Type B pancreatic cell (in vitro differentiated cells): ENCODE results near the gene H1-8. TPM values are rescaled to one million over a fixed set of nuclear protein-coding genes. Genes with fewer than 3 reads are reported as not detected.

Experiments
- DNase-seq: peaks from one replicate; pipeline ENCODE4 v3.0.0; 2021; ENCODE audit warnings: mixed read lengths; ENCODE audit not compliant: unreplicated experiment; ENCODE audit errors: extremely low spot score
- H3K27ac Mint-ChIP-seq: 2 replicates; pipeline ENCODE4 v1.8.0; 2021; ENCODE audit warnings: mild to moderate bottlenecking, mixed read lengths
- H3K27me3 Mint-ChIP-seq: 2 replicates; pipeline ENCODE4 v1.8.0; 2021; ENCODE audit warnings: mixed read lengths
- H3K36me3 Mint-ChIP-seq: 2 replicates; pipeline ENCODE4 v1.8.0; 2021; ENCODE audit warnings: mixed read lengths
- H3K4me1 Mint-ChIP-seq: one replicate; pipeline ENCODE4 v1.8.0; 2021; ENCODE audit warnings: mixed read lengths; ENCODE audit not compliant: unreplicated experiment
- H3K4me3 Mint-ChIP-seq: 2 replicates; pipeline ENCODE4 v1.8.0; 2021; ENCODE audit warnings: mild to moderate bottlenecking, mixed read lengths
- H3K9me3 Mint-ChIP-seq: 2 replicates; pipeline ENCODE4 v1.8.0; 2021; ENCODE audit warnings: mixed read lengths
- total RNA-seq: library from RNA; stranded (reverse); gene quantifications from 2 replicates; pipeline ENCODE4 v1.2.1, GENCODE V29; 2021; ENCODE audit warnings: low replicate concordance
- TF ChIP-seq, protein P1 (sequence below): fragments of 200-600 bp; sonication (generic); conservative IDR thresholded peaks from 2 replicates; pipeline ENCODE4 v1.5.0; 2021; ENCODE audit warnings: antibody characterized with exemption, mild to moderate bottlenecking

The H1-8 gene
- total RNA-seq, 1 donor from 2014 or later, result not detected

DNA sequence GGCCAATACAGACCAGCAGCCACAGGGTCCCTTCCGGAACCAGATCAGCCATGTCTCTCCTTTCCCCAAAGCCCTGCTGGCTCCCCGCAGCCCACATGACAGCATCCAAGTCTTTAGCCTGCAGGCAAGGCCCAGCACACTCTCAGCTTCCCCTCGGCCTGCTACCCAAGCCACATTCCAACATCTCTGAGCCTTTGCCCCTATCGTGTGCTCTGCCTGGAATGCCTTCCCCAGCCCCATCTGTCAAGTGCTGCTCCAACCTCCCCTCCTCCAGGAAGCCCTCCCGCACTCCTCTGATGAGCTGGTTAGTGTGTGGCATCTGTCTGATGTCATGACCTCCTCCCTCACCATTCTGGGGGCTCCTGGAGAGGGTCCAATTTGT, 55.0 kb downstream of the H1-8 start:
- Mint-ChIP-seq H3K27me3 (no peaks in the 10 kb centered on the region), H3K4me3 (peak overlapping the region; percentile 54), H3K27ac (peak overlapping the region; percentile 77), H3K4me1 (peaks cover 51% of the 10 kb centered on the region), H3K9me3 (no peaks in the 10 kb centered on the region), H3K36me3 (no peaks in the 10 kb centered on the region)
- DNase-seq, result no peak
- TF ChIP-seq, protein P1, sequence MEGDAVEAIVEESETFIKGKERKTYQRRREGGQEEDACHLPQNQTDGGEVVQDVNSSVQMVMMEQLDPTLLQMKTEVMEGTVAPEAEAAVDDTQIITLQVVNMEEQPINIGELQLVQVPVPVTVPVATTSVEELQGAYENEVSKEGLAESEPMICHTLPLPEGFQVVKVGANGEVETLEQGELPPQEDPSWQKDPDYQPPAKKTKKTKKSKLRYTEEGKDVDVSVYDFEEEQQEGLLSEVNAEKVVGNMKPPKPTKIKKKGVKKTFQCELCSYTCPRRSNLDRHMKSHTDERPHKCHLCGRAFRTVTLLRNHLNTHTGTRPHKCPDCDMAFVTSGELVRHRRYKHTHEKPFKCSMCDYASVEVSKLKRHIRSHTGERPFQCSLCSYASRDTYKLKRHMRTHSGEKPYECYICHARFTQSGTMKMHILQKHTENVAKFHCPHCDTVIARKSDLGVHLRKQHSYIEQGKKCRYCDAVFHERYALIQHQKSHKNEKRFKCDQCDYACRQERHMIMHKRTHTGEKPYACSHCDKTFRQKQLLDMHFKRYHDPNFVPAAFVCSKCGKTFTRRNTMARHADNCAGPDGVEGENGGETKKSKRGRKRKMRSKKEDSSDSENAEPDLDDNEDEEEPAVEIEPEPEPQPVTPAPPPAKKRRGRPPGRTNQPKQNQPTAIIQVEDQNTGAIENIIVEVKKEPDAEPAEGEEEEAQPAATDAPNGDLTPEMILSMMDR, result no peak

DNA sequence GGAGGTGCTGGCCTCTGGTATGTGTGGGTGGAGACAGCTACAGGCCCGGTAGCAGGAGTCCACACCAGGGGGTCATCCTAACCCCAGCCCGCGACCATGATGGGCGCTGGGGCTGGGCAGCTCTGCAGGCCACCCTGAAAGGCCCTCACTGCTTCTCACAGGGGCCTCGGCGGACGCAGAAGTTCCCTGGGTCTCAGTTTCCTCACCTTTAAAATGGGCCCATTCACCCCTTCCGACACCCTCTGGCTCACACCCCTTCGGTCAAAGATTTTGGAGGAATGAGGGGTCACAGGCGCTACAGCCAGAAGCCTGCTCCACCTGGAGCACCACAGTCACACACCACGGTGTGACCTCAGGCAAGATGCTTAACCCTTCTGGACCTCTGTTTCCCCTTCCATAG, 55.5 kb downstream of the H1-8 start:
- Mint-ChIP-seq H3K36me3 (no peaks in the 10 kb centered on the region), H3K4me3 (peak overlapping the region; percentile 9), H3K4me1 (peaks cover 50% of the 10 kb centered on the region), H3K27me3 (no peaks in the 10 kb centered on the region), H3K27ac (no peak overlapping the region), H3K9me3 (no peaks in the 10 kb centered on the region)
- no peak for DNase-seq
- TF ChIP-seq, protein P1, result no peak

DNA sequence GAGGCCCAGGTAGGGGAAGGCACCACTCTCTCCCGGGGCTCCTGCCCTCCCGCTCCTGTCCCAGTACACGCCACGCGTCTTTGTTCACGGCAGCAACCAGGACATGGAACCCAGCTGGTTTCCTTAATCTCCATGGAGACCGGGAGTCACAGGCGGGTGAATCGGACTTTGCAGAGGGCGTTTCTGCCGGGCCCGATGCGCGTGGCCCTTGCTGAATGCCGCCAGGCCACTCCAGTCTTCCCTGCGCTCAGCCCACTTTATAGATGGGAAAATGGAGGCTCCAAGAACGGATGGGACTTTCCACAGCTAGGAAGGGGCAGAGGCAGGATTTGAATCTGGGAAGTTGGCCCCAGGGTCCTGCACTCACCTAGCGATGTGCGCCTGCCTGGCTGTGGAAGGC, 56.1 kb downstream of the H1-8 start:
- H3K4me3 Mint-ChIP-seq, result no peak overlapping the region
- no peaks in the 10 kb centered on the region for H3K9me3 Mint-ChIP-seq
- H3K27me3 Mint-ChIP-seq, result peaks cover 3% of the 10 kb centered on the region
- H3K36me3 Mint-ChIP-seq, result no peaks in the 10 kb centered on the region
- no peak overlapping the region for H3K27ac Mint-ChIP-seq
- DNase-seq, result no peak
- TF ChIP-seq, protein P1, result no peak
- H3K4me1 Mint-ChIP-seq, result peaks cover 50% of the 10 kb centered on the region

DNA sequence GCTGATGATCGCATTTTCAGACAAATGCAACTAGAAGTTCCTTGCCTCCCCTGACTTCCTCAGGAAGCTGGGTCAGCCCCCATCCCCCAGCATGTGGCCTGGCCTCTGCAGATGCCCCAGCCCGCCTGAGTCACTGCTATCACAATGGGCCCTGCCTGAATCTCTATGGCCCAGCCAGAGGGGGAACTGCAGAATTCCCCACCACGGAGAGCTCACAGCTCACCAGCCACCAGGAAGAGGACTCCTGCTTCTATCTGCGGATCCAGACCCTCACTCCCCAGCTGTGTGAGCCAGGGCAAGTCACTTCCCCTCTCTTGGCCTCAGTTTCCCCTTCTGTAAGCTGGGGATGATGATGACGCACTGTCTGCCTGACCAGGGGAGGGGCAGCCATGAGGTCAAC, 56.6 kb downstream of the H1-8 start:
- H3K27ac Mint-ChIP-seq, result no peak overlapping the region
- H3K36me3 Mint-ChIP-seq, result no peaks in the 10 kb centered on the region
- no peak for DNase-seq
- H3K4me1 Mint-ChIP-seq, result peaks cover 49% of the 10 kb centered on the region
- peaks cover 6% of the 10 kb centered on the region for H3K27me3 Mint-ChIP-seq
- H3K4me3 Mint-ChIP-seq, result no peak overlapping the region
- TF ChIP-seq, protein P1, result no peak
- no peaks in the 10 kb centered on the region for H3K9me3 Mint-ChIP-seq

- peaks cover 47% of the 10 kb centered on the region for H3K4me1 Mint-ChIP-seq
- no peaks in the 10 kb centered on the region for H3K36me3 Mint-ChIP-seq
- no peak for DNase-seq
- peaks cover 9% of the 10 kb centered on the region for H3K27me3 Mint-ChIP-seq
- H3K9me3 Mint-ChIP-seq, result no peaks in the 10 kb centered on the region
- no peak overlapping the region for H3K4me3 Mint-ChIP-seq
- H3K27ac Mint-ChIP-seq, result no peak overlapping the region
- TF ChIP-seq, protein P1, result no peak
These were observed 57.4 kb downstream of the H1-8 start for GRCh38 chr3:129600348-129600747.

Other genes with a start within 250 kb of the H1-8 start
- gene EFCAB12, start 114.5 kb upstream of the H1-8 start, total RNA-seq, result 1.2 and 6.0 TPM in 2 replicates
- 22.6 and 28.6 TPM in 2 replicates for gene MBD4, start 103.2 kb upstream of the H1-8 start, total RNA-seq
- gene IFT122, start 103.0 kb upstream of the H1-8 start, total RNA-seq, result 16.9 and 41.6 TPM in 2 replicates
- not detected in 2 replicates for gene RHO, start 14.5 kb upstream of the H1-8 start, total RNA-seq
- 56.9 and 71.0 TPM in 2 replicates for gene PLXND1, start 63.5 kb downstream of the H1-8 start, total RNA-seq